ENCODE results near the gene LASP1.

Gene LASP1

DNA sequence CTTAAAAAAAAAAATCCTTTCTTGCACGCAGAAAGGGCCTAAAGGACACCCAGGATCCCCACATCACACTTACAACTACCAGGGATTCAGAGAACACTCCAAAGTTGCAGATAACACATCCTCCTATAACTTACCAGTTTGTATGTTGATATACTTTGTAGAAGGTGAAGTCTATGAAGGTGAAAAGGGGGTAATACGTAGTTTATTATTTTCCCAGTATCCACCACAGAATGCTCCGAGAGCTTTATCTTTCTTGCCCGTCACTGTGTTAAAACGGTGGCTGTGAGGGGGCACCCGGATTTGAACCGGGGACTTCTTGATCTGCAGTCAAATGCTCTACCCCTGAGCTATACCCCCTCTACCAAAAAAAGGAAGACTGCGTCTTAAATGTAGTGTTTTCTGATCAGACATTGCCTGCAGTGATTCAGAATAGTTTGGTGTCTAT lies 8.4 kb upstream of the LASP1 start:
- Mint-ChIP-seq H3K27ac (no peak overlapping the region), H3K27me3 (peaks cover 24% of the 10 kb centered on the region), H3K4me3 (no peak overlapping the region), H3K36me3 (no peaks in the 10 kb centered on the region), H3K4me1 (peaks cover 8% of the 10 kb centered on the region), H3K9me3 (no peaks in the 10 kb centered on the region)
- CTCF ChIA-PET: no interaction called here
- DNase-seq: no peak

DNA sequence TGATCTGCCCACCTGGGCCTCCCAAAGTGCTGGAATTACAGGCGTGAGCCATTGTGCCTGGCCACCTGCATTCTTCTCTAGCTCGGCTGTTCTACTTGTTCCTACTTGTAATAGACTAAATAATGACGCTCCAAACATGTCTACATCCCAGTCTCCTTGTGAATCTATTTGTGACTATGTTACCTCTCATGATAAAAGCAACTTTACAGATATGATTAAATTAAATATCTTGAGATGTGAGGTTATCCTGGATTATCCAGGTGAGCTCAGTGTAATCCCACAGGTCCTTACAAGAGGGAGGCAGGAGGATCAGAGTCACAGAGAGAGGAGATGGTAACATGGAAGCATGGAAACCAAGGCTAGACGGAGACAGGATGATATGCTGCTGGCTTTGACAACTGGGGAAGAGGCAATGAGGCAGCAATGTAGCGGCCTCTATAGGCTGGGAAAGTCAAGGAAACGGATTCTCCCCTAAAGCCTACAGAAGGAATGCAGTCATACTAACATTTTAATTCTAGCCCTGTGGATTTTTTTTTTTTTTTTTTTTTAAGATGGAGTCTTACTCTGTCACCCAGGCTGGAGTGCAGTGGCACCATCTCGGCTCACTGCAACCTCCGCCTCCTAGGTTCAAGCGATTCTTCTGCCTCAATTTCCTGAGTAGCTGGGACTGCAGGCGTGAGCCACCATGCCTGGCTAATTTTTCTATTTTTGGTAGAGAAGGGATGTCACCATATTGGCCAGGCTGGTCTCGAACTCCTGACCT lies 5.0 kb upstream of the LASP1 start:
- Mint-ChIP-seq H3K36me3 (peaks cover 3% of the 10 kb centered on the region), H3K27me3 (peaks cover 28% of the 10 kb centered on the region), H3K4me3 (no peak overlapping the region), H3K4me1 (peaks cover 26% of the 10 kb centered on the region), H3K9me3 (no peaks in the 10 kb centered on the region), H3K27ac (no peak overlapping the region)
- CTCF ChIA-PET: no interaction called here
- no peak for DNase-seq

DNA sequence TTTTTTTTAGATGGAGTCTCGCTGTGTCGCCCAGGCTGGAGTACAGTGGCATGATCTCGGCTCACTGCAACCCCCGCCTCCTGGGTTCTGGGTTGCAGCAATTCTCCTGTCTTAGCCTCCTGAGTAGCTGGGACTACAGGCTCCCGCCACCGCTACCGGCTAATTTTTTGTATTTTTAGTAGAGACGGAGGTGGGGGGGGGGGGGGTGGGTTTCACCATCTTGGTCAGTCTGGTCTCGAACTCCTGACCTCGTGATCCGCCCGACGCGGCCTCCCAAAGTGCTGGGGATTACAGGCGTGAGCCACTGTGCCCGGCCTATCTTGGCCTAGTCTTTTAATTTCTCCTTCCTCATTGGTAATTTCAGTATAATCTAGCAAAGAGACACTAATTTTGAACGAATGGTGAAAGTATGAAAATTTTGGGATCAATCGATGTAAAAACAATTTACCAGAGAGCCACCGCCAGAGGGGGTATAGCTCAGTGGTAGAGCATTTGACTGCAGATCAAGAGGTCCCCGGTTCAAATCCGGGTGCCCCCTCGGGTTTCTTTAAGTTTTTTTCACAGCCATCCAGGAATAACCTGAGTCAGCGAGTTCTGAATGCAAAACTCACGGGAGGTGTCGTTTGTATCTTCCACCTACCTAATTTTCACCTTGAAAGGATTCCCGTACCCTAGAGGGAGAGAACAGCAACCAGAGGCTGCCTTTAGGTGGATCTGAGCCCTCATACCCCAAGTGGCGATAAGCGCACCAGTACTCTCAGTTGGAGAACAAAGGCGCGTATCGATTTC lies 2.5 kb upstream of the LASP1 start:
- Mint-ChIP-seq H3K4me1 (peaks cover 37% of the 10 kb centered on the region), H3K9me3 (no peaks in the 10 kb centered on the region), H3K27me3 (peaks cover 28% of the 10 kb centered on the region), H3K4me3 (peak overlapping the region; percentile 98), H3K36me3 (peaks cover 15% of the 10 kb centered on the region), H3K27ac (peak overlapping the region; percentile 99)
- DNase-seq: peak; percentile 70
- CTCF ChIA-PET: interaction anchor here (0.6 to 1.6 kb wide), 3 partner anchors 13 to 270 kb away, joined by 3 to 6 read pairs (median 4); no protein-coding TSS in a partner anchor

DNA sequence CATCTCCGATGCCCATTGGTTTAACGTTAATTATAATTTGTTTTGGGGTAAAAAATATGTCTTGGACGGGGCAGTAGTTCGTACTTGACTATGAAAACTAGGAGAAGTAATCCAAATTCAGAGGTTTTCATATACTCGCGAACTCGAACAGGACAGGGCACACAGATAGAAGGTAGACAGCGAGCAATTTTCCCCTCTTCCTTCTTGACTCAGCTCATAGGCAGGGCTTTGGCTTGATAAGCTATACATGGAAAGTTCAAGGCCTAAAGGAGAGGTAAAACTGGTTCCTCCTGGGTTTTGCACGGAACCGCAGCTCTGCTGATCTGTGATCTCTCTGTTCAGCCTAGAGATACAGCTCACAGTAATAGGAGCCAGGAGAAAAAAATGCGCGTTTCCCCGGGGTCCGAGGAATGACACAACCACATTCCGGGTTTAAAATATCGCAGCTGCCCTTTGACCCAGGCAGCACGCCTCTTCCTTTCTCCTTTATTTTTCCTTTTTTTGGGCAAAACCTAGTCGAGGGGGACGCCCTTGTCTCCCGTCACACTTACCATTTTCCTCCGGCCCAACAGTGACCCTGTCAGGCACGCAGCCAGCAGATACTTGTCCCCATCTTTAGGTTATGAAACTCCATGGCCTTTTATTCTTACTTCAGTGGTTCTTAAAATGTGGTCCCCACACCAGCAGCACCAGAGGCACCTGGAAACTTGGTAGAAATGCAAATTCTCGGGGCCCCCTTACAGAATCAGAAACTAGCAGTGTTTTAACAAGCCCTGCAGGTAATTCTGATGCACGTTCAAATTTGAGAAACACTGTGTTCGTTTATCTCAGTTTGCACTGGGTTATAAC lies 1.7 kb upstream of the LASP1 start:
- peak overlapping the region; percentile 99 for H3K27ac Mint-ChIP-seq
- H3K4me1 Mint-ChIP-seq: peaks cover 45% of the 10 kb centered on the region
- H3K27me3 Mint-ChIP-seq: peaks cover 24% of the 10 kb centered on the region
- peak; percentile 41 for DNase-seq
- H3K9me3 Mint-ChIP-seq: no peaks in the 10 kb centered on the region
- CTCF ChIA-PET: interaction anchor here (0.7 to 1.6 kb wide), 3 partner anchors 13 to 270 kb away, joined by 3 to 6 read pairs (median 4); no protein-coding TSS in a partner anchor
- peaks cover 18% of the 10 kb centered on the region for H3K36me3 Mint-ChIP-seq
- peak overlapping the region; percentile 98 for H3K4me3 Mint-ChIP-seq

DNA sequence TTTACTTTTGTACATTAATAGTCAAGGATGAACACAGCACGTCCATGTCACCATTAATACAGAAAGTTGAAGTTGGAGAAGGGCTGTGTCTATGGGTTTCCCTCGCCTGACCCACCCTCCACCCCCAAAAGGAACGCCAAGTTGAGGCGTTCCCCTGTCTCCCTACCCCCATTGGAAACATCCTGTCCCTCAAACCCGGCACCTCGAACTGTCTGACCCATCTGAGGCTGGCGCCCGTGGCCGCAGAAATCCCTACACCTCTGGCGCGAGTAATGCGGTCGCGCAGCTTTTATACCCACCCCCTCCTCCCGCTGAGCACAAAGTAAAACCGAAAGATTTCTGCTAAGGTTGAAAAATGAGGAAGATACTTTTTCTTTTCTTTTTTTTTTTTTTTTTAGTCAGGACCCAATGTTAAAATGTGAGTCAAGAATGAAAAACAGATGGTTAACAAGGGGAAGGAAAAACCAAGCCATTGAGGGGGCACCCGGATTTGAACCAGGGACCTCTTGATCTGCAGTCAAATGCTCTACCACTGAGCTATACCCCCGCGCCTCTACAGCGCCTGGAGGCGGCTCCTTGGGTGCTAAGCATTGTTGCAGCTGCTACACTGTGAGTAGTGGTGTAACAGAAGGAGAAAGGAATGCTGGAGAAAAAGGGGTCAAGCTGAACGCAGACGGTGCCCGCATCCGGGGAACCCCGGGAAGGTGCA lies 887 bp upstream of the LASP1 start:
- DNase-seq: peak; percentile 88
- H3K36me3 Mint-ChIP-seq: peaks cover 21% of the 10 kb centered on the region

DNA sequence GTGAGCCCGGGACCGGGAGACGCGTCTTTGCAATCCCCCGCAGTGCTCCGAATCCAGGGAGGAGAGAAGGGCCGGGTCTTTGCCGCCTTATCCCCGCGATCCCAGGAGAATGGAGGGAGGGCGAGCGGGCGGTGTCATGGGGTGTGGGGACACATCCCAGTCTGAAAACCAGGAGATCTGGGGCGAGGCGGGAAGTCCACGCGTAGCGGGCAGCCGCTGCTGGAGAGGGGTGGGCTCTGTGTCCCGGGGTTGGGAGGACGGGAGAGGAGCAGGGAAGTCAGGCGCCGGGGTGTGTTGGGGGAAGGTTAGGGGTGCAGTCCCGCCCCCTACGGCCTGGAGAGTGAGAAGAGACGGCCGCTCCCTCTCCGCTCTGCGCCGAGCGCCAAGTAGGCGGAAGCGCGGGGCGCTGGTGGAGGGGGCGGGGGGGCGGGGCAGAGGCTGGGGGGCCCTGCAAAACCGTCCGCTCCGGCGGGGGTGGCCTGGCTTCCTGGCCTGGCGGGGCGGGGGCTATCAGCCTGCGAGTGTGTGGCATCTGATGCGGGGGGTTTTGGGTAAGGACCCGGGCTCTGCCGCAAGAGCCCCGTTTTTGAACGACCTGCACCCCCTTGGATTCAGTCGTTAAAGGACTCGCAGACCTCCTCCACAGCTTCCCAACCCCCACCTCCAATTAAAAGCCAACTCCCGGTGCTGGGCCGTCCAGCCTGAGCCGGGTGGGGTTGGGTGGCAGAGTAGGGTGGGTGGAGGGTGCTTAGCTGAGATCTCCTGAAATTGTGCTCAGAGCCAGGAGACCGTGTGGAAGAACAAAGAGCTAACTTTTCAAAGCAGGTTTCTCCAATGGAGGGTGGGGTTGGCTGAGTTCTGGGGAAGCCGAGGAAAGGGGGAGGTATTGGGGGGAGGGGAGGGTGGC lies 654 bp downstream of the LASP1 start:
- CTCF ChIA-PET: interaction anchor here (0.6 to 5.4 kb wide), 21 partner anchors 11 to 294 kb away, joined by 3 to 35 read pairs (median 4); partner anchors contain the start of genes FBXO47, LASP1NB, PLXDC1 and RPL23
- H3K27ac Mint-ChIP-seq: peak overlapping the region; percentile 96
- peaks cover 62% of the 10 kb centered on the region for H3K4me1 Mint-ChIP-seq

More for the DNA sequence above, 887 bp upstream of the LASP1 start:
- Mint-ChIP-seq H3K4me3 (peak overlapping the region; percentile 98), H3K9me3 (no peaks in the 10 kb centered on the region), H3K4me1 (peaks cover 51% of the 10 kb centered on the region), H3K27ac (peak overlapping the region; percentile 99), H3K27me3 (peaks cover 16% of the 10 kb centered on the region)
- CTCF ChIA-PET: interaction anchor here (0.7 to 5.4 kb wide), 11 partner anchors 13 to 284 kb away, joined by 3 to 35 read pairs (median 4); partner anchors contain the start of genes LASP1NB, PLXDC1 and RPL23

DNA sequence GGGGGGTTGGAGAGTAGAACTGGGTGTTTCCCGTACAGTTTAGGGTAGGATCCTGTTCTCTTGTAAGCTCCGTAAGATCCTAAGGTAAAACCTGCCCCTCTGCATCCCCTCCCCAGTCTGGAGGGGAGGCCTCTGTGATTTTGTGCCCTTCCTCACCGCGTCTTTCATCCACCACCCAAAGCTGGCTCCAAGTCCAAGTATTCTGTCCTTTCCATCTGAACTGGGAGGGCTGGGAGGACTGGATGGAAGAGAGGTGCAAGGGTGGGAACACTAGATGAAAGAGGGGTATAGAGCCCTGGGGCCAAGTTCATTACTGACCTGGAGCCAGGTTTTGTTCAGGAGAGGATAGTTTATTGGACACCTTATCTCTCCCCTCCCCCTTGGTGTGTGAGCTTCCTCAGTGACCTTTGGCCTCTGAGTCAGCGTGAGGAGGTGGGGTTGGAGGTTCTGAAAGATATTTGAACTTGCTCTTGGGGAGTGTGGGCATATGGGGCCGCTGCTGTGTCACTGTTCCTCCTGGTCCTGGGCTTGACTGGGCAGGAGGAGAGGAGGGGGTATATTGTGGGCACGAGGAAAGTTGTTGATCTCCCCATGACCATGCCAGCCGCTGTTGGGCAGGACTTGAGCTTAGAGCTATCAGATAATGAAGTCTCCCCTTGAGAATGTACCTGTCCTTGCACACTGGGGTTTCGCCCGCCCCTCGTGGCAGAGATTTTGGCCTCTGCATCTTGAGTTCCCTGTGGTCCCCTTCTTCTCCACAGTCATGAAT lies 1.6 kb downstream of the LASP1 start:
- peak overlapping the region; percentile 89 for H3K27ac Mint-ChIP-seq
- peak overlapping the region; percentile 98 for H3K4me3 Mint-ChIP-seq
- CTCF ChIA-PET: interaction anchor here (0.6 to 5.4 kb wide), 17 partner anchors 10 to 293 kb away, joined by 3 to 35 read pairs (median 4); partner anchors contain the start of genes FBXO47, LASP1NB, PLXDC1 and RPL23
- peaks cover 4% of the 10 kb centered on the region for H3K27me3 Mint-ChIP-seq
- DNase-seq: peak; percentile 86
- H3K9me3 Mint-ChIP-seq: no peaks in the 10 kb centered on the region
- peaks cover 22% of the 10 kb centered on the region for H3K36me3 Mint-ChIP-seq
- peaks cover 68% of the 10 kb centered on the region for H3K4me1 Mint-ChIP-seq

More for the DNA sequence above, 654 bp downstream of the LASP1 start:
- Mint-ChIP-seq H3K4me3 (peak overlapping the region; percentile 98), H3K9me3 (no peaks in the 10 kb centered on the region), H3K27me3 (peaks cover 7% of the 10 kb centered on the region), H3K36me3 (peaks cover 22% of the 10 kb centered on the region)
- peak; percentile 87 for DNase-seq

DNA sequence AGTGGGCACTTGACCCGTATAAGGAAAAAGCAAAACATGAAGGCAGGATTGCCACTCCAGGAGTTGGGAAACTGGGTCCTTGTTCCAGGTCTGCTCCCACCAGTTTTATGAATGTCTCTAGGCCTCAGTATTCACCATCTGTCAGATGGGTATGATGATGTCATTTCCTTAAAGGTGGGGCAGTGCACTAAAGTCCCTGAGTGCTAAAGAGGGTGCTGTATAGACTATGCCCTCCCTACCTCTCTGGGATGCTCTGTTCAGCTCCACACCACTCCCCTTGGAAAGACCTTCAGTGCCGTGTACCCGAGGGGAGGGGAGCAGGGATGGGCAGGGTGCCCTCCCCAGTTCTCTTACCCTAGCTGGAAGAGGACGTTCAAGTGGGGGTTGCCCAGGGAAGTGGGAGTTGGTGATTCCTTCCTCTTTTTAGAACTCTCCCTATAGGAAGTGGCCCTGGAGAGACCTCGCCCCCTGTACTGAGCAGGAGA lies 2.2 kb downstream of the LASP1 start:
- no peak for DNase-seq
- Mint-ChIP-seq H3K4me3 (peak overlapping the region; percentile 98), H3K27ac (peak overlapping the region; percentile 89), H3K9me3 (no peaks in the 10 kb centered on the region), H3K27me3 (peaks cover 4% of the 10 kb centered on the region), H3K36me3 (peaks cover 27% of the 10 kb centered on the region), H3K4me1 (peaks cover 72% of the 10 kb centered on the region)
- CTCF ChIA-PET: interaction anchor here (1.0 to 5.4 kb wide), 11 partner anchors 9 to 281 kb away, joined by 3 to 35 read pairs (median 6); partner anchors contain the start of genes LASP1NB and PLXDC1

DNA sequence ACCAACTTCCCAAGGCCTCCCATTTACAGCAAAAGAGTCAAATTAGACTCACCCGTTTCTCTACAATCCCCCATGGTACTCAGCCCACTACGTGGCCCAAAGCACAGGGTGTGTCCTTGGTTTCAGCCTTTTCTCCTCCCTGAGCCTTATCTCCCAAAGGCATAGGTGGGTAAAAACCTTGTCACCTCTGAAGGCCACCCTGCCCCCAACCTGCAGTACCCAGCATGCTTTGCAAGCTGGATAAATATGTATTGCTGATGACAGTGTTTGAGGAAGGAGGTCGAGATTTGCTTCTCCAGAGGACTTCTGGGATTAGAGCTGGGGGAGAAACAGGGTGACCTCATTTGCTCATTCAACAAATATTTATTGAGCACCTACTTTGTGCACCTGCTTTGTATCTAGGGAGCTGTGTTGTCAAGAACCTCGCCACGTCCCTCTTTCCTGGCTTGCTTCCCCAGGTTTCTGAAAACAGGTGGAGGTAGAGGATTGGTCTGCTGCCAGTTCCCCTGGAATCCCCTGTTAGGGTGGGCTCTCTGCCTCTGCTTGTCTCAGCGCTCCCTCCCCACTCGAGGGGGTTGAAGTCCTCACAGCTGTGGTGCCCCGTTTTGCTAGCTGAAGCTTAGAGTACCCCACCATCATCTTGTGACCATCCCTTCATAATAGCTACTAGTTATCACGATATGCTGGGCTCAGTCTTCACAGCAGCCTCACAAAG lies 3.0 kb downstream of the LASP1 start:
- Mint-ChIP-seq H3K4me1 (peaks cover 74% of the 10 kb centered on the region), H3K27ac (peak overlapping the region; percentile 89), H3K27me3 (peaks cover 4% of the 10 kb centered on the region), H3K4me3 (peak overlapping the region; percentile 98), H3K36me3 (peaks cover 26% of the 10 kb centered on the region), H3K9me3 (no peaks in the 10 kb centered on the region)
- no peak for DNase-seq
- CTCF ChIA-PET: interaction anchor here (0.8 to 5.4 kb wide), 6 partner anchors 9 to 280 kb away, joined by 3 to 35 read pairs (median 6); partner anchors contain the start of gene PLXDC1

DNA sequence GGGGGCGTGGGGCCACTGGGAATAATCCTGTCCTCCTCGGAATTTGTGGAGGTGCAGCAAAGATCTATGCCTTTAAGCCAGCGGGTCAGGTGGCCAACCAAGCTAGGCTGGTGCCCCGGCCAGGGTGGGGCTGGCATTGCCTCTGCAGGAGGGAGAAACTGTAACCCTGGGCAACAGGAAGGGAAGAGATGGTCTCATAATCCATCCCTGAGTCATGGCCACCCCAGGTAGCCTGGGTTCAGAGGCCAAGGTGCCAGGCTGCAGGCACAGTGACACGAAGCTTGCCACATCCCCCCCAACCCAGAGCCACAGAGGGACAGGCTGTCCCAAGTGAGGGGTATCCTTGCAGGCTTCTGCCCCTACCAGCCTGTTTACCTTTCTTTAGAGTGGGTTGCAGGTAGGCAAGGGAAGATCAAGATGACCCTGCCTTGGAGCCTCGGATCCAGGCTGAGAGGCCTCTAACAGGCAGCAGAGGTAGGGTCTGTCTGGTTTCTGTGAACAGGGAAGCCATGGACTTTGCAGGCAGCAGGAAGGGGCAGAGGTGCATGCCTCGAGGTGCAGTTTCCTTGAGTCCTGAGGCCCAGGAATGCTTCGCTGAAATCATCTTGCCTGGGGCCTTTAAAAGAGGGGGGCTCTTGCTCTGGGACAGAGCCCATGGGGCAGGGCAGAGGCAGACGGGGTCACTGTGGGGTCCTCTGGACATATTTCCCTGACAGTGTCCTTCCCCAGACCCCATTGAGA lies 4.0 kb downstream of the LASP1 start:
- no peaks in the 10 kb centered on the region for H3K9me3 Mint-ChIP-seq
- peaks cover 4% of the 10 kb centered on the region for H3K27me3 Mint-ChIP-seq
- H3K4me3 Mint-ChIP-seq: no peak overlapping the region
- H3K36me3 Mint-ChIP-seq: peaks cover 35% of the 10 kb centered on the region
- peak overlapping the region; percentile 33 for H3K27ac Mint-ChIP-seq
- CTCF ChIA-PET: interaction anchor here (0.8 to 5.4 kb wide), 6 partner anchors 8 to 279 kb away, joined by 3 to 35 read pairs (median 6); partner anchors contain the start of gene PLXDC1
- H3K4me1 Mint-ChIP-seq: peaks cover 75% of the 10 kb centered on the region
- DNase-seq: no peak
